Measurements from ENCODE around the gene SYNPO2. TPM values are rescaled to one million over a fixed set of nuclear protein-coding genes. Genes with fewer than 3 reads are reported as not detected.

The SYNPO2 gene
- total and polyA plus RNA-seq, 10 of the 15 experiments (the other 5 are each of a cell fraction or from before 2014, with no cell fraction given): 0.04 to 0.34 (median 0.28) TPM

GRCh38 chr4:118968813-118969212 lies 80.2 kb downstream of the SYNPO2 start:
- FAIRE-seq (no peak), DNase-seq (ENCODE audit: low read depth, low spot score) (no peak), ATAC-seq (no peak)
- RAD21 ChIA-PET (ENCODE audit: unreplicated experiment): interaction anchor here (0.9 to 1.7 kb wide), 2 partner anchors 195 to 197 kb away, joined by 3 to 4 read pairs; no protein-coding TSS in a partner anchor
- Histone ChIP-seq H3K9ac (ENCODE audit: control insufficient read depth, insufficient read depth, low read length) (no peak overlapping the region), H3K36me3 (ENCODE audit: control insufficient read depth in 2 of 2, insufficient read depth in 2 of 2, low read length in 1 of 2) (no peaks in the 10 kb centered on the region), H3K4me1 (ENCODE audit: control insufficient read depth, insufficient read depth, low read length) (peaks cover 15% of the 10 kb centered on the region), H3K9me3 (replicated peaks; ENCODE audit: control insufficient read depth, insufficient read depth, low read length) (no peaks in the 10 kb centered on the region), H3K27ac (ENCODE audit: control insufficient read depth, insufficient read depth) (peak overlapping the region; percentile 71; the same call in 1 of the 2 replicates), H3K4me3 (no peak overlapping the region), H4K20me1 (ENCODE audit: control insufficient read depth, insufficient read depth) (no peaks in the 10 kb centered on the region), H3K27me3 (replicated peaks in 1 of 2; ENCODE audit: control insufficient read depth in 2 of 2, insufficient read depth in 2 of 2, low read length in 1 of 2) (no peaks in the 10 kb centered on the region), H3K79me2 (ENCODE audit: control insufficient read depth, insufficient read depth, low read length) (no peaks in the 10 kb centered on the region), H2AFZ (ENCODE audit: control insufficient read depth, low read depth, low read length) (peak overlapping the region; percentile 97), H3K4me2 (ENCODE audit: control insufficient read depth, insufficient read depth) (no peak overlapping the region)
- in situ Hi-C loops (cut with MboI) (no loop called here), intact Hi-C loops (cut with micrococcal nuclease; ENCODE audit: unreplicated experiment) (loop anchor here (2.0 kb wide), 1 partner anchor 196 kb away; no protein-coding TSS in a partner anchor)
- no TSS peak for BruUV-seq (replicated peaks)
- CTCF ChIA-PET: interaction anchor here (0.6 to 0.9 kb wide), 3 partner anchors 30 to 331 kb away, joined by 3 read pairs; a partner anchor contains a TSS
- SMC1A ChIA-PET (ENCODE audit: uncharacterized antibody, unreplicated experiment): interaction anchor here (0.6 to 2.3 kb wide), 2 partner anchors 12 to 61 kb away, joined by 3 to 6 read pairs; no protein-coding TSS in a partner anchor
- 87% methylated on average over 6 of the region's 6 CpGs for WGBS (ENCODE audit: insufficient coverage, insufficient replicate concordance, low lambda C conversion rate, missing lambda C conversion rate)
- TF ChIP-seq GATAD2B (conservative IDR thresholded peaks at IDR 0.05; ENCODE audit: low read depth): no peak
- POLR2A ChIA-PET: no interaction called here

GRCh38 chr4:118969359-118969758 lies 80.7 kb downstream of the SYNPO2 start:
- in situ Hi-C loops (cut with MboI): no loop called here
- CTCF ChIA-PET: interaction anchor here (0.7 kb wide), 1 partner anchor 228 kb away, joined by 3 read pairs; no protein-coding TSS in a partner anchor
- SMC1A ChIA-PET (ENCODE audit: uncharacterized antibody, unreplicated experiment): interaction anchor here (0.6 kb wide), 1 partner anchor 60 kb away, joined by 3 read pairs; no protein-coding TSS in a partner anchor
- TF ChIP-seq CUX1 (IDR thresholded peaks at IDR 0.05; ENCODE audit: insufficient replicate concordance, low read depth, low read length): no peak
- no peak for TF ChIP-seq NFYB (IDR thresholded peaks at IDR 0.05; ENCODE audit: insufficient read depth, low read depth, low read length)
- no peak for TF ChIP-seq USF2 (IDR thresholded peaks at IDR 0.05; ENCODE audit: borderline replicate concordance, low read depth, low read length)
- no peak for TF ChIP-seq GABPA (IDR thresholded peaks at IDR 0.05; ENCODE audit: low read depth)
- TF ChIP-seq HDAC6 (IDR thresholded peaks at IDR 0.05; ENCODE audit: unreplicated experiment): no peak
- TF ChIP-seq RAD21 (IDR thresholded peaks at IDR 0.05; ENCODE audit: insufficient read depth, low read depth, low read length): peak; percentile 72
- no peak for TF ChIP-seq NR2F1 (conservative IDR thresholded peaks at IDR 0.05)
- no peak for TF ChIP-seq SIN3A (IDR thresholded peaks at IDR 0.05; ENCODE audit: low read depth, low read length)

More at GRCh38 chr4:118969359-118969758, 80.7 kb downstream of the SYNPO2 start:
- peak overlapping the region; percentile 48; the same call in 1 of the 2 replicates for H2AFZ ChIP-seq (ENCODE audit: control insufficient read depth, low read depth, low read length)
- no peak overlapping the region for H3K4me3 ChIP-seq
- ChIA-PET RAD21 (ENCODE audit: unreplicated experiment) (no interaction called here), POLR2A (interaction anchor here (0.6 kb wide), 1 partner anchor 19 kb away, joined by 4 read pairs; no protein-coding TSS in a partner anchor)
- WGBS (ENCODE audit: insufficient coverage, insufficient replicate concordance, low lambda C conversion rate, missing lambda C conversion rate): 65% methylated on average over 5 of the region's 5 CpGs
- no peaks in the 10 kb centered on the region for H3K36me3 ChIP-seq (ENCODE audit: control insufficient read depth in 2 of 2, insufficient read depth in 2 of 2, low read length in 1 of 2)
- no peaks in the 10 kb centered on the region for H3K79me2 ChIP-seq (ENCODE audit: control insufficient read depth, insufficient read depth, low read length)
- H3K4me1 ChIP-seq (ENCODE audit: control insufficient read depth, insufficient read depth, low read length): peaks cover 15% of the 10 kb centered on the region
- ATAC-seq: no peak
- intact Hi-C loops (cut with micrococcal nuclease; ENCODE audit: unreplicated experiment): loop anchor here (2.0 kb wide), 1 partner anchor 197 kb away; no protein-coding TSS in a partner anchor
- H3K27ac ChIP-seq (ENCODE audit: control insufficient read depth, insufficient read depth): no peak overlapping the region
- no peak for DNase-seq (ENCODE audit: low read depth, low spot score)
- no peak for FAIRE-seq
- H3K9me3 ChIP-seq (replicated peaks; ENCODE audit: control insufficient read depth, insufficient read depth, low read length): no peaks in the 10 kb centered on the region
- no peak overlapping the region for H3K4me2 ChIP-seq (ENCODE audit: control insufficient read depth, insufficient read depth)
- H3K9ac ChIP-seq (ENCODE audit: control insufficient read depth, insufficient read depth, low read length): no peak overlapping the region
- no peaks in the 10 kb centered on the region for H4K20me1 ChIP-seq (ENCODE audit: control insufficient read depth, insufficient read depth)
- BruUV-seq (replicated peaks): no TSS peak
- no peaks in the 10 kb centered on the region for H3K27me3 ChIP-seq (replicated peaks in 1 of 2; ENCODE audit: control insufficient read depth in 2 of 2, insufficient read depth in 2 of 2, low read length in 1 of 2)

All from GM12878 (cell line).